ENCODE measurements around the gene SLC12A8. TPM values are rescaled to one million over a fixed set of nuclear protein-coding genes. Genes with fewer than 3 reads are reported as not detected.

Gene SLC12A8
- polyA plus RNA-seq, 4 donors = 0.81 to 25.4 (median 4.9) TPM

- no peaks in the 10 kb centered on the region for H3K27me3 ChIP-seq (ENCODE audit: control insufficient read depth in 3 of 3, insufficient read depth in 3 of 3, low read length in 3 of 3)
- WGBS, 3 donors = 56 to 82% (median 64%) methylated on average over 17 to 19 of the region's 19 CpGs
Observed at GRCh38 chr3:125140818-125141595, 71.5 kb downstream of the SLC12A8 start.

DNA sequence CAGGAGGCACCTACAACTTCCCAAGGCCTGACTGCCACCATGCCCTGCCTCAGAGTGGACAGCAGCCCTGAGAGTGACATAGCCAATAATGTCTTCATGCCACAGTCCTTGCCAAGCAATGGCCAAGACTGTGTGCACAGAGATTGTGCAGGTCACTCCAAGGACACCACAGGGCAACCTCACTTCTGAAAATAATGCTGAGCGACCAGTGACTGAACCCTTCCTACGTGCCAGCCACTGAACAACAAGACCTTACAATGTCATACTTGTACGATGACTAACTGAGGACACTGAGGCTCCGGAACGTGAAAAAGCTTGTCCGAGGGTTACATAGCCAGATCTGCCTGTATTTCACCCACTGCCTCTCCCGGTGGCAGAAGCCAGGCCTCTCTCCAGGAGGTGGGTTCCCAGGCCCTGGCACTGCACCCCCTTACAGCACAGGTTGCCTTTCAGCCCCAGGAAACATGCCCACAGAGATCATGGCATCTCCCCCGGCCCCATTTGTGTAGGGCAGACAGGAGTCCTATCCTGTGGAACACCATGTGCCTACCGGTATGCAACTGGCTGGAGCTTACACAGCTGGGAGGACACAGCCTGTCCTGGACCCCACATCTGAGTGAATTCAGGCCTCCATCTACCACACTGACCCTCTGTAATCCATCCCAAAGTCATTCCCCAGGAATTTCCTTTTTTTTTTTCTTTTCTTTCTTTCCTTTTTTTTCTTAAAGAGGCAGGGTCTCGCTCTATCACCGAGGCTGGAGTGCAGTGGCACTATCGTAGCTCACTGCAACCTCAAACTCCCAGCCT lies 72.3 kb downstream of the SLC12A8 start:
- WGBS, 3 donors = 87 to 94% (median 93%) methylated on average over 12 of the region's 12 CpGs
- FAIRE-seq = no peak
- Histone ChIP-seq H3K4me3 (ENCODE audit: low read depth in 1 of 3, low read length in 3 of 3) (no peak overlapping the region), H3K27ac (ENCODE audit: low read depth in 1 of 3, low read length in 2 of 3) (peak overlapping the region in 1 of 3 donors; percentile 21), H3K9me3 (ENCODE audit: control insufficient read depth in 2 of 2, insufficient read depth in 1 of 2, low read depth in 1 of 2, low read length in 1 of 2) (no peaks in the 10 kb centered on the region), H3K4me1 (ENCODE audit: control insufficient read depth in 3 of 3, insufficient read depth in 2 of 3, low read depth in 1 of 3, low read length in 2 of 3) (peaks cover 0 to 6% (median 5%) of the 10 kb centered on the region in 3 donors), H3K27me3 (ENCODE audit: control insufficient read depth in 3 of 3, insufficient read depth in 3 of 3, low read length in 3 of 3) (no peaks in the 10 kb centered on the region), H3K36me3 (ENCODE audit: control insufficient read depth in 3 of 3, insufficient read depth in 2 of 3, low read depth in 1 of 3, low read length in 3 of 3) (peaks cover 0 to 2% (median 0%) of the 10 kb centered on the region in 3 donors)
- no peak for DNase-seq

More at GRCh38 chr3:125140818-125141595, 71.5 kb downstream of the SLC12A8 start:
- DNase-seq (no peak), FAIRE-seq (no peak)
- Histone ChIP-seq H3K27ac (ENCODE audit: low read depth in 1 of 3, low read length in 2 of 3) (peak overlapping the region in 1 of 3 donors; percentile 67), H3K4me3 (ENCODE audit: low read depth in 1 of 3, low read length in 3 of 3) (no peak overlapping the region), H3K36me3 (ENCODE audit: control insufficient read depth in 3 of 3, insufficient read depth in 2 of 3, low read depth in 1 of 3, low read length in 3 of 3) (peaks cover 0 to 2% (median 0%) of the 10 kb centered on the region in 3 donors), H3K9me3 (ENCODE audit: control insufficient read depth in 2 of 2, insufficient read depth in 1 of 2, low read depth in 1 of 2, low read length in 1 of 2) (no peaks in the 10 kb centered on the region), H3K4me1 (ENCODE audit: control insufficient read depth in 3 of 3, insufficient read depth in 2 of 3, low read depth in 1 of 3, low read length in 2 of 3) (peaks cover 0 to 6% (median 5%) of the 10 kb centered on the region in 3 donors)

DNA sequence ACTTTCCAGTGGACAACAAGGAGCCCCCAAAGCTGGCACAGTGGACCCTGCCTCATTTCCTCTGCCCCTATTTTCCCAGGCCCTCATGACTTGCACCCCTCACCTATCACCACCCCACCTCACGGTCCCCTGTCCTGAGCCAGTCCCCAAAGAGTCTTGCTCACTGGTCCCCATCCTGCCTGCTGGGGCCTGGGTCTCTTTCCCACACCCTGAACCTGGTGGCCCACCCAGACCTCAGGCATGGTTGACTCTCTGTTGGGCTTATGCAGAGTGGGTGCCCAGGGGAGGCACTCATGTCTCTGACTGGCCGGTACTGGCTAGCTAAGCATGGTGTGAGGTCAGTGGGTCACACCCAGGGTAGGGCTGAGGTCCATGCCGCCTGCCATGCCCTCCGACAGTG lies 73.2 kb downstream of the SLC12A8 start:
- 92 to 98% (median 97%) methylated on average over 4 of the region's 4 CpGs for WGBS, 3 donors
- Histone ChIP-seq H3K27ac (ENCODE audit: low read depth in 1 of 3, low read length in 2 of 3) (no peak overlapping the region), H3K4me3 (ENCODE audit: low read depth in 1 of 3, low read length in 3 of 3) (no peak overlapping the region), H3K36me3 (ENCODE audit: control insufficient read depth in 3 of 3, insufficient read depth in 2 of 3, low read depth in 1 of 3, low read length in 3 of 3) (peaks cover 0 to 7% (median 0%) of the 10 kb centered on the region in 3 donors), H3K27me3 (ENCODE audit: control insufficient read depth in 3 of 3, insufficient read depth in 3 of 3, low read length in 3 of 3) (no peaks in the 10 kb centered on the region), H3K9me3 (ENCODE audit: control insufficient read depth in 2 of 2, insufficient read depth in 1 of 2, low read depth in 1 of 2, low read length in 1 of 2) (no peaks in the 10 kb centered on the region), H3K4me1 (ENCODE audit: control insufficient read depth in 3 of 3, insufficient read depth in 2 of 3, low read depth in 1 of 3, low read length in 2 of 3) (peaks cover 0 to 6% (median 5%) of the 10 kb centered on the region in 3 donors)
- FAIRE-seq (no peak), DNase-seq (no peak)

DNA sequence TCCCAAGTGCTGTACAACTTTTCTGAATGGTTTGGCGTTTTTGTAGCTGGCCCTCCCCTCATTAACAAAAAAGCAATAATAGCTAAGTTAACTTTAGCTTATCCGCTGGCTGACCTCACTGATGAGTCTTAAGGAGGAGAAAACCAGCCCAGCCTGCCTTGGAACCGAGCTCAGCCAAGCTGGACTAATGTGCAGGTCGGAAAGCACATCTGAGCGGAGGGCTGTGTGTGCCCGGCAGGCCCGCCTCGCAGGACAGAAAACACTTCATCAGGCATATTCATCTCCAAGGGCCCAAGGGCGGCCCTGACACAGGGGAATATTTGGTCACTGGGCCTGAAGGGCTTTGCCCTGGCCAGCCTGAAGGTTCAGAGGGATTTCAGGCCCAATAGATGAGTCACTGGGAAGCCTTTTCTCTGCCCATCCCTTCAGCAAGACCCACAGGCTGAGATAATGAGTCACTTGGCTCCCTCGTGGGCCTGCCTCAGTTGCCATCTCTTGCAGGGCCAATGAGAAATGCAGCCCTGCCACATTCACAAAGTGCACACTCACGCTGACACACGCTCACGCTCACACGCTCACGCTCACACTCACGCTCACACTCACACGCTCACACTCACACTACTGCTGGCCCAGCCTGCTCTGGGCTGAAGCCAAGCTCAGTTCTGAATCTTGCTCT lies 75.1 kb downstream of the SLC12A8 start:
- no peak for FAIRE-seq
- H3K27me3 ChIP-seq (ENCODE audit: control insufficient read depth in 3 of 3, insufficient read depth in 3 of 3, low read length in 3 of 3) = no peaks in the 10 kb centered on the region
- H3K4me3 ChIP-seq (ENCODE audit: low read depth in 1 of 3, low read length in 3 of 3) = no peak overlapping the region
- DNase-seq = no peak
- no peaks in the 10 kb centered on the region for H3K9me3 ChIP-seq (ENCODE audit: control insufficient read depth in 2 of 2, insufficient read depth in 1 of 2, low read depth in 1 of 2, low read length in 1 of 2)
- H3K27ac ChIP-seq (ENCODE audit: low read depth in 1 of 3, low read length in 2 of 3) = peak overlapping the region in 1 of 3 donors; percentile 17
- whole genome bisulfite sequencing, 3 donors = 78 to 92% (median 85%) methylated on average over 16 to 17 of the region's 17 CpGs
- H3K4me1 ChIP-seq (ENCODE audit: control insufficient read depth in 3 of 3, insufficient read depth in 2 of 3, low read depth in 1 of 3, low read length in 2 of 3) = peaks cover 0 to 6% (median 5%) of the 10 kb centered on the region in 3 donors
- H3K36me3 ChIP-seq (ENCODE audit: control insufficient read depth in 3 of 3, insufficient read depth in 2 of 3, low read depth in 1 of 3, low read length in 3 of 3) = peaks cover 0 to 7% (median 0%) of the 10 kb centered on the region in 3 donors

DNA sequence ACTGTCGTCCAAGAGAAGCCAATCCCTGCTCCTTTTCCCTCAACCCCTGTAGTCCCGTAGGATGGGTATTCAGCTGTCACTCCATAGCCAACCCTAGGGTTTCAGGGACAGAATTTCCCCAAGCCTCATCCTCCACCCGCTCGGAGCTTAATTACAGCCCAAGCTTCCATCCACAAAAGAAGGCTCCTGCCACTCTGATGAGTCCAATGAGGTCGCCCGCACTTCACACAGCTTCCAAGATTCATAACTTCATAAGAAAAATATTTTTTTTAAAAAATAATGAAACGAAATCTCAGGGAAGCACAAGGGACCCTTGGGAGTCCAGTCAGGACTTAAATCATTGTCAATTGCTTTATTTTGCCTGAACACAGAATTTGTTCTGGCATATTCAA lies 75.6 kb downstream of the SLC12A8 start:
- Histone ChIP-seq H3K36me3 (ENCODE audit: control insufficient read depth in 3 of 3, insufficient read depth in 2 of 3, low read depth in 1 of 3, low read length in 3 of 3) (peaks cover 0 to 7% (median 0%) of the 10 kb centered on the region in 3 donors), H3K27me3 (ENCODE audit: control insufficient read depth in 3 of 3, insufficient read depth in 3 of 3, low read length in 3 of 3) (no peaks in the 10 kb centered on the region), H3K27ac (ENCODE audit: low read depth in 1 of 3, low read length in 2 of 3) (no peak overlapping the region), H3K4me1 (ENCODE audit: control insufficient read depth in 3 of 3, insufficient read depth in 2 of 3, low read depth in 1 of 3, low read length in 2 of 3) (peaks cover 0 to 5% (median under 1%) of the 10 kb centered on the region in 3 donors), H3K4me3 (ENCODE audit: low read depth in 1 of 3, low read length in 3 of 3) (no peak overlapping the region), H3K9me3 (ENCODE audit: control insufficient read depth in 2 of 2, insufficient read depth in 1 of 2, low read depth in 1 of 2, low read length in 1 of 2) (no peaks in the 10 kb centered on the region)
- DNase-seq = no peak
- FAIRE-seq = no peak
- 74 to 86% (median 85%) methylated on average over 7 of the region's 7 CpGs for WGBS, 3 donors

DNA sequence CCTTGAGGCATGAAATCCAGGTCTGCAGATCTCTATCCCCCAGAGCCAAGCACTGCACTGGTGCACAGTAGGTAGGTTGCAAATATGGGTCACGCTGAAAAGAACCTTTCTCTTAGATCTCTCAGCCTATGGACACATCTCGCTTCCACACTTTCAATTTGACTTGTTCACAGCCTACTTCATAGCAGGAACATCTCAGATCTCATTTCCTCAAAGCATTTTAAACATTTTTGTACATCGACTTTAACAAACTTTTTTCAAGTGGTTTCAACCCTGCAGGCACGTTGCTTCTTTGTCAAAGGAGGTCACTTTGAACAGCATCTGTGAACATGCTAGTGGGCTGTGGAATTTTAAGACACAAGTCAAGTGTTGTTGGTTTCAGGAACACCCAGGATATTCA lies 76.0 kb downstream of the SLC12A8 start:
- Histone ChIP-seq H3K9me3 (ENCODE audit: control insufficient read depth in 2 of 2, insufficient read depth in 1 of 2, low read depth in 1 of 2, low read length in 1 of 2) (no peaks in the 10 kb centered on the region), H3K4me3 (ENCODE audit: low read depth in 1 of 3, low read length in 3 of 3) (no peak overlapping the region), H3K36me3 (ENCODE audit: control insufficient read depth in 3 of 3, insufficient read depth in 2 of 3, low read depth in 1 of 3, low read length in 3 of 3) (peaks cover 0 to 10% (median 3%) of the 10 kb centered on the region in 3 donors), H3K27me3 (ENCODE audit: control insufficient read depth in 3 of 3, insufficient read depth in 3 of 3, low read length in 3 of 3) (no peaks in the 10 kb centered on the region), H3K4me1 (ENCODE audit: control insufficient read depth in 3 of 3, insufficient read depth in 2 of 3, low read depth in 1 of 3, low read length in 2 of 3) (peaks cover 0 to 5% (median 0%) of the 10 kb centered on the region in 3 donors), H3K27ac (ENCODE audit: low read depth in 1 of 3, low read length in 2 of 3) (no peak overlapping the region)
- no peak for DNase-seq
- FAIRE-seq = no peak
- WGBS, 3 donors = 57 to 80% (median 68%) methylated on average over 4 of the region's 4 CpGs

- Histone ChIP-seq H3K4me3 (ENCODE audit: low read depth in 1 of 3, low read length in 3 of 3) (no peak overlapping the region), H3K9me3 (ENCODE audit: control insufficient read depth in 2 of 2, insufficient read depth in 1 of 2, low read depth in 1 of 2, low read length in 1 of 2) (no peaks in the 10 kb centered on the region), H3K4me1 (ENCODE audit: control insufficient read depth in 3 of 3, insufficient read depth in 2 of 3, low read depth in 1 of 3, low read length in 2 of 3) (no peaks in the 10 kb centered on the region), H3K36me3 (ENCODE audit: control insufficient read depth in 3 of 3, insufficient read depth in 2 of 3, low read depth in 1 of 3, low read length in 3 of 3) (peaks cover 0 to 19% (median 3%) of the 10 kb centered on the region in 3 donors), H3K27ac (ENCODE audit: low read depth in 1 of 3, low read length in 2 of 3) (no peak overlapping the region), H3K27me3 (ENCODE audit: control insufficient read depth in 3 of 3, insufficient read depth in 3 of 3, low read length in 3 of 3) (no peaks in the 10 kb centered on the region)
- 82 to 96% (median 93%) methylated on average over 6 of the region's 6 CpGs for WGBS, 3 donors
- DNase-seq (no peak), FAIRE-seq (no peak)
Observed at GRCh38 chr3:125134952-125135351, 77.6 kb downstream of the SLC12A8 start.

- H3K36me3 ChIP-seq (ENCODE audit: control insufficient read depth in 3 of 3, insufficient read depth in 2 of 3, low read depth in 1 of 3, low read length in 3 of 3) = peaks cover 0 to 30% (median 3%) of the 10 kb centered on the region in 3 donors
- H3K4me1 ChIP-seq (ENCODE audit: control insufficient read depth in 3 of 3, insufficient read depth in 2 of 3, low read depth in 1 of 3, low read length in 2 of 3) = peaks cover 0 to 14% (median 4%) of the 10 kb centered on the region in 3 donors
- no peak overlapping the region for H3K4me3 ChIP-seq (ENCODE audit: low read depth in 1 of 3, low read length in 3 of 3)
- H3K27ac ChIP-seq (ENCODE audit: low read depth in 1 of 3, low read length in 2 of 3) = no peak overlapping the region
- H3K27me3 ChIP-seq (ENCODE audit: control insufficient read depth in 3 of 3, insufficient read depth in 3 of 3, low read length in 3 of 3) = no peaks in the 10 kb centered on the region
- H3K9me3 ChIP-seq (ENCODE audit: control insufficient read depth in 2 of 2, insufficient read depth in 1 of 2, low read depth in 1 of 2, low read length in 1 of 2) = no peaks in the 10 kb centered on the region
- no peak for DNase-seq
- WGBS, 3 donors = 60 to 86% (median 67%) methylated on average over 2 of the region's 2 CpGs
- no peak for FAIRE-seq
Observed at GRCh38 chr3:125132815-125133214, 79.7 kb downstream of the SLC12A8 start.
